Measurements from ENCODE around the gene PYGM. TPM values are rescaled to one million over a fixed set of nuclear protein-coding genes. Genes with fewer than 3 reads are reported as not detected.

The PYGM gene
- total RNA-seq, 1 donor from 2014 or later: not detected

DNA sequence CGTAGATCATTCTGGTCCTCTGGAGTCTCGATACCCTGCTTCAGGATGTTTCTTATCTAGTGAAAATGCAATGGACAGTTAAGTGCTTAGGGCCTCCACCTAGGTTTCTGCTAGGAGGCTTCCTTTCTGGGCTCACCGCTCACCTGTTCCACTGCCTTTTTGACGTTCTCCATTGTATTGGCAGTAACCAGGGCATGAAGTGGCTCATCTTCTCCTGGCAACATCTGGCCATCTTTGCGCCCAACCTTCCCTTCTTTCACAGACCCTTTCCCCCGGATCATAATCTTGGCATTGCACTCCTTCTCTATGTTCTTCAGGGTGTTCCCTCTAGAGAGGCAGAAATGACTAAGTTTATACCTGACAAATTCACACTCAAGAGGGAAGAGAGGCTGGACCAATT lies 9.5 kb upstream of the PYGM start:
- DNase-seq (ENCODE audit: extremely low read depth, low read depth, low spot score): no peak

DNA sequence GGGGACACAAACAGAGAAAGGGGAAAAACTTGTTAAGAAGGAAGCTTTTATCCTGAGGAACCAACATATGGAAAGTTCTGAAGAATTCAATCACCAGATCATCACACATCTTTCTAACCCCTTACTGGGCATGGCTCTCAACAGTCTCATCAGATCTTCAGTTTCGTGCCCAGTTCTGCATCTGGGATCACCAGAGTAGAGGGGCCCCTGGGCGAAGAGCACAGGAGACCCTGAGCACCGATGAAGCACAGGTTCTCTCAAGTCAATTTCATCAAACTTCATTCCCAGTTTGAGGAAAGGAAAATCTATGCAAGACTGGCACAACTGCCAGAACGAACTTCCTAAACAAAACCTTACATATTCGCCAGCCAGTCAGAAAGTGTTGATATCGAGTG lies 8.5 kb upstream of the PYGM start:
- DNase-seq (ENCODE audit: extremely low read depth, low read depth, low spot score): no peak

DNA sequence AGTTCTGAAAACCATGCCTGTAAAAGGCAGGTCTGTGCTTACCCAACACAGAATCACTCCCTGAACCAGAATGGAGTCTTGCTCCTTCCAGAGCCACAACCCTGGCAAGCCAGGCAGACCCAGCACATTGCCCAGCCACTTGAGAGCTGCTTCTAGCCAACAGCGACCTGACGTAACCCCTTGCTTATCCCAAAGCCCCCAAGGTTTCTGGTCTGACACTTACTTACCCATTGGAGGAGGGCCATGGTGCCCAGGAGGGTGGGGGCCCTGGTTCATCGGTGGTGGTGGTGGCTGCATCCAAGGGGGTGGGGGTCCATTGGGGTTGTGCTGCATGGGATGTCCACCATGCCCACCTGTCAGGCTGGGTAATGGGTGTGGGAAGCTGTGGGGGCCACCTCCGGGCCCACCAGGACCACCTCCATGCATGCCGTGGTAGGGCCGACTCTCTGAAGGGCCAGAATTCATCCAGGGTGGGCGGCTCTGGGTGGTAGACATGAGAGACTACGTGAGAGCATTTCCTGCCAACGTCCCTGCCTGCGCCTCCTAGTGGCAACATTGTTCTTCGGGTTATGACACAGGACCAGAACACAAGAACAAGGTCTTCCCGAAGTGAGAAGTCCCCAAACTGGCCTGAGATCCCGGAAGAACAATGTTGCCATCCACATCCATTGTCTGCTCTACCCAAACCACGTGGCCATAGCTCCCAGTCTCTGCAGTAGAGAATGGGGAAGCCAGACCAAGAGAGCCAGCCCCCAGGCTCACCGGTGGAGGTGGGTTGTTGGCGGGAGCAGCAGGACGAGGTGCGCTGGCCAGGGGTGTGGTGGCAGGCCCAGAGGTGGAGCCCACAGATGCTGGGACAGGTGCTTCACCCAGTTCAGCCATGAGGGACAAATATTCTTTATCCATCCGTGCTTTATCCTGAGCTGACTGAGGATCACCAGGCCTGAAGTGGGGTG lies 7.8 kb upstream of the PYGM start:
- DNase-seq (ENCODE audit: extremely low read depth, low read depth, low spot score): no peak

DNA sequence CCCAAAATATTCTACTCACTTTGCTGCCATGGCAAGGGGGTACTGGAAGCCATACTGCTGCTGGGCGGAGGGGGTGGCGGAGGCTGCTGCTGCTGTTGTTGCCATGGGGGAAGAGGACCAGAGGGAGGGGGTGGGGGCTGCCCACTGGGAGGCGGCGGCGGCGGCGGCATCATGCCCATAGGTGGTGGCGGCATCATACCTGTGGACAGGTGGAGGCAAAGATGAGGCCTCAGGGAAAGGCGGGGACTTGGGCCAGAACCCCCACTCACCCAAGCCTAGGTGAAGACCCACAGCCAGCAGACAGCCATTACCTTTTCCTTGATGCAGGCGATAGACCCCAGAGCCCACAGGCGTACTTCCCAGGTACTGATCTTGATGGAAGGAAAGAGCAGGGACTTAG lies 7.1 kb upstream of the PYGM start:
- no peak for DNase-seq (ENCODE audit: extremely low read depth, low read depth, low spot score)

DNA sequence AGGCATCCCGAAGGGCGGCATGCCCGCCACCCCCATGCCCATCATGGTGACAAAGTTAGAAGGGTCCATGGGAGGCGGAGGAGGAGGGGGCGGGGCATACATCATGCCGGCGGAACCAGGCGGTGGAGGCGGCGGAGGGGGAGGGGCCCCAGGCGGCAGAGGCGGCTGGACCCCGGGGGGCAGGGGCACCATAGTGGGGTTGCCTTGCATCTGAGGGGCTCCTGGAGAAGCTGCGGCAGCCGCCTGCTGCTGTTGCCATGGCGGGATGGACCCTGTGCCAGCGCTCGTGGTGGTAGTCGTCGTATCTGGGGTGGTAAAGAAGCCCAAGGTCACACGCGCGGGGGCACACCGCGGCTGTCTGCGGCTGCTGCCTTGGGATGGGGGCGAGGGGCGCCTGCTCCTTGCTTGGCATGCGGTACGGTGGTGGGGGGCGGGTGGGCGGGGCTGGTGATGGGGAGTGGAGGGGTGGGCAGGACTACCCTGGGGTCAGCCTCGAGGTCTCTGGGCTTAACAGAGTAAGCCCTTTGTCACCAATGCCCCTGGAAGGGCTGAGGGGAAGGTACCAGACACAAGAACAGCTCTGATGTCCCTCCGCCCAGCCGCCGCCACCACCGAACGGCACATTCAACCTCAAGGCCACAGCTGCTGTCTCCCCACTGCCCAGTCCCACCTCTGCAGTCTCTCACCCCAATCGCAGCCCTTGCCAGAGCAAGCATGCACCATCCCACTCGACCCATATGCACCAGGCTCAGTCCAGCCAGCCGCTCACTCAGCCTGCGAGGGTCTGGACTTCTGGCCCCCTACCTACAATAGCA lies 6.3 kb upstream of the PYGM start:
- DNase-seq (ENCODE audit: extremely low read depth, low read depth, low spot score): no peak

DNA sequence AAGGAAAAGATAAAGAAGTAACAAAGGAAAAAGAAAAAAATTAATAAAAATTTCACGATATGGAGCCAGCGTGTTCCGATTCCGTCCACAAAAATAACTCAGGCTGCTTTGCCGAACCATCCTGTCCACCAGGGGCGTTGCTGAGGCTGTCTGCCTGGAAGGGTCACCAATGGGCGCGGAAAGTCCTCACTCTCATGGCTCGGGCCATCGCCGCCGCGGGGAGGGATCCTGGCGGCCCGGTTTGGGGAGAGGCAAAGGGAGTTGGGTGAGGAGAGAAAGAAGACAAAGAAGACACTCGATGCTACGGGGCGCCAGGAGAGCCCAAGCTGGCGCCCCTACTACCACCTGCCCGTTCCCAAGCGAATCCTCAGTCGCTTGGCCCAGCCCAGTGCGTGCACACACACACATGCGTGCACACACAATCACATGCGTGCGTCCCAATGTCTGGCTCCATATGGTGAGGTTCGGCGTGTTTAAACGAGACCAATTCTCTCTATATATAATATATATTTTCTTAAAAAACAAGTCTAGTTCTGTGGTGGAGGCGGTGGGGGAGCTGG lies 5.6 kb upstream of the PYGM start:
- no peak for DNase-seq (ENCODE audit: extremely low read depth, low read depth, low spot score)

DNA sequence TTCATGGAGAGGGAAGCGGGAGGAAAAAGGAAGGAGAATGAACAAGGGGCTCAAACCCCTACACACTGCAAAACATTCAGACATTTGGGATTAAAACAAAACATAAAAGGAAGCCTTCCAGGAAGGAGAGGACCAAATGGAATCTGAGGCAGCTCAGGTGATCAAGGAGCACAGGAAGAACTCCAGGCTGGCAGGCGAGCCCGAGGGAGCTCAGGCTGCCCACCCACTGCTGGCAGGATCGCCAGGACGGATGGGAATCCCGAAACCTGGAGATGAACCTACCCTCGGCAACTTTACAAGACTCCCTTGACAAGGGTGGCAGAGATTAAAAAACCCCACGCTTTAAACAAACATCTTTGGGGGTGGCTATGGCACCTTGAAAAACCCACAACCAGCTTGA lies 5.0 kb upstream of the PYGM start:
- no peak for DNase-seq (ENCODE audit: extremely low read depth, low read depth, low spot score)

DNA sequence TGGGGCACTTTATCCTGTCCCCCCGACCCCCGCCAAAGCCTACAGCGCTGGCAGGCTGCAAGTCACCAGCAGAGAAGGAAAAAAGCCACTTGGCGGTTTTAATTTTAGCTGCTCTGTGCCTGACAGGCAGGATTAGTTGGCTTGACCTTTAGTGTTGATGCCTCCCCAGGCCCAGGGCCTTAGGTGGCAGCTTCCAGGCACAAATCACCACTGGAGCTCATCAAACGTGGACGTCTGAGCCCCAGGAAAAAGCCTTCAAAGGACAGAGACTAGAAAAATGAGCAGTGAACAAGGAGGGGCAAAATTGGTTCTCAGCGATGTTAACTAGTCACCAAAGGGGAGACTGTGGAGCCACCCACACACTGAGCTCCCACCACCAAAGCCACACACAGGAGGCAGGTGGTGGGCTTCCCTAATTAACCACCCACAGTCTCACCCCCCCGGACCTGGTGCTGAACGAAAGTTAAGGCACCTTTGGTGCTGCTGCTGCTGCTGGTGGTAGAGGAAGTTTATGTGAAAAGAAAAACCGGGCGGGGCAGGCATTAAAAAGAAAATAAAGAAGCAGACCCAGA lies 4.4 kb upstream of the PYGM start:
- no peak for DNase-seq (ENCODE audit: extremely low read depth, low read depth, low spot score)

DNA sequence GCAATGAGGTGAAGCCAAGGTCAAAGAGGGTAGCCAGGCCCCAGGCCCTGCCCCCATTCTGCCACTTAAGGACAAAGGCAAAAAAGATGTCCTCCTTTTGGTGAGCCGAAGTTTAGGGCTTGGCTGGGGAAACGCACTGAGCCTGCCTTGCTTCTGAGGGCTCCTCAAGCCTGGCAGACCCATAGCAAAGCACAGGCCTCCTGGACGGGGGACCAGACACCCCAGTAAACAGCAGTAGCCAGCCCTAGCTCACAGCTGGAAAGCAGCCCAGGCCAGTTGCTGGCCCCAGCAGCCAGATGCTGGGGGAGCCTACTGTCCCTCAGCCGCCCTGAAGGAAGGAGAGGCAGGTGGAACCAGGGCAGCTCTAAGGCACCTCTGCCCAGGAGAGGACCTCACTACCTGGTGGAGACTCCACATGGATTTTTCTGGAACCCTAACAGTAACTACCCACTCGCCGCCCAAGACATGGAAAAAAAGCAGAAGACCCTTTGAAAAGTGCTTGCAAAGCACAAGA lies 3.8 kb upstream of the PYGM start:
- DNase-seq (ENCODE audit: extremely low read depth, low read depth, low spot score): no peak

DNA sequence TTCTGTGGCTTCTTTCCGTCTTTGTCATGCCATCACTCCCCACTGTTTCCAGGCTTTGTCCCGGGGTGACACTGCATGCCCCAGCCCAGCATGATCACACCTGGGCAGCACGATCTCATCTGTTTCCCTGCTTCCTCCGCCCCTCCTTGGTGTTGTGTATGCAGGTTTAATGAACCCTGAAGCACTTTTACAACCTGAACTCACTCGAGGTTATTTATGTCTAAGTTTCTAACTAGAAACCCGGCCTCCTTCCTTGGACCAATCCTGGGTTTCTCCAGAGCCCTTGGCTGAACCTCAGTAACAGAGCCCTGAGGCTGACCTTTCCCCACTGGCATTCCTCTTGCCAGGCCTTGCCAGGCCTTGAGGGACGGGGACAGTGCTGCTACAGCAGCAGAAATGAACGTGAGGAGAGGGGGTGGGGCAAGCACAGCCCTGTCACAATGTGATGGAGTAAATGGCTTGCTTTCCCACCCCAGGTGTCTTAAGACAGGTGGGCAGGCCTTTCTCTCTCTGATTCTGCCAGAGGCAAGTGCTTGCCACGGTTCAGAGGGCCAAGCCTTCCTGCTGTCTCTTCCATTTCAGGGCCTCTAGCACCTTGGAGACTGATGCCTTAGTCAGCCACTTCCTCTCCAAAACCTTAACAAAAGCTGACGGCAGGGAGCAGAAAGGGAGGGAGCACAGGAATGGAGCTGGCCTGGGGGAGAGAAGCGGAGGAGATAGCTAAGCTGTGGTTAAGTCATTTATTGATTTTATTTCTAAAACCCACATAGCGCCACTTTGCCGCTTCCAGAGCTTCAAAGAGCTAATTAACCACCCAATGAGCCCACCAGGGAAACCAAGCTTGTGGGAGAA lies 3.1 kb upstream of the PYGM start:
- DNase-seq (ENCODE audit: extremely low read depth, low read depth, low spot score): no peak

DNA sequence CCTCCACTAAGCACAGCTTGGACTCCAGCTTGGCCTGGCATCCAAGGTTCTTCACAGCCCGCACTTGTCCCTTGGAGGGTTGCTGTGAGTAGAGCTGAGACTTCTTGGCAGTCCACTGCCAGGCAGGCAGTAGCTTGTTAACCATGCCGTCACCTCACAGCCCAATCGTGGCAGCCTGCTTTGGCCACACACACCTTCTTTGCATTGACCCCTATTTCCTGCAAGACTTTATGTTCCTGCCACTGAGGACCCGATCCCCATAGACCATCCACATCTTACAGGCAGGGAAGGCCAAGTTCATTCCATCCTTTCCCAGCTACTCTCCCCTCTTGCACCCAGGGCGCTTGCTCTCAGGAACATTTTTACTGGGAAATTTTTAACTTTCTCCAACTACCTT lies 2.5 kb upstream of the PYGM start:
- no peak for DNase-seq (ENCODE audit: extremely low read depth, low read depth, low spot score)

DNA sequence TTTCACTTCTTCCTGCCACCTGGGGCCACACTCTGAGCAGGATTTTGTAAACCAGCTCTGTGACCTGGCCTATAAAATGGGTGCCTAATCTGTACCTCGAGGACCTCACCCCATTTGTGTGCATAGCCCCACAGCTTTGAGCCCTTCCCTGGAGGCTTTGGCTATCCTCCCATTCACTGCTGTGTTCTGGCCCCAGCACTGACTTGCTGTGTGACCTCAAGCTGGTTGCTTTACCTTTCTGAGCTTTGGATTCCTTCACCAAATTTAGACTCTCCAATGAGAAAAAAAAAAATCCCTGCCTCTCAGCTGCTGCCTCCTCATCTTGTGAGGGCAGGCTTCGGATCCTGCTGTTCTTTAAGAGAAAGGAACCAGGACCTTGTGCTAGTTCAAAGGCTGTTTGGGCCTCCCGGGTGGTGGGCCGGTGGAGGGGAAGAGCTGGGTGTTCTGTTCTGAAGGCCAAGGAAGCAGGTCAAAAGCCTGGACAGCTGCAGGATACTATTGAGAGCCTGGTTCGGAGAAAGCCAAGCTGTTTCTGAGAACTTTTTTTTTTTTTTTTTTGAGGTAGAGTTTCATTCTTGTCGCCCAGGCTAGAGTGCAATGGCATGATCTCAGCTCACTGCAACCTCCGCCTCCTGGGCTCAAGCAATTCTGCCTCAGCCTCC lies 1.1 kb upstream of the PYGM start:
- no peak for DNase-seq (ENCODE audit: extremely low read depth, low read depth, low spot score)

DNA sequence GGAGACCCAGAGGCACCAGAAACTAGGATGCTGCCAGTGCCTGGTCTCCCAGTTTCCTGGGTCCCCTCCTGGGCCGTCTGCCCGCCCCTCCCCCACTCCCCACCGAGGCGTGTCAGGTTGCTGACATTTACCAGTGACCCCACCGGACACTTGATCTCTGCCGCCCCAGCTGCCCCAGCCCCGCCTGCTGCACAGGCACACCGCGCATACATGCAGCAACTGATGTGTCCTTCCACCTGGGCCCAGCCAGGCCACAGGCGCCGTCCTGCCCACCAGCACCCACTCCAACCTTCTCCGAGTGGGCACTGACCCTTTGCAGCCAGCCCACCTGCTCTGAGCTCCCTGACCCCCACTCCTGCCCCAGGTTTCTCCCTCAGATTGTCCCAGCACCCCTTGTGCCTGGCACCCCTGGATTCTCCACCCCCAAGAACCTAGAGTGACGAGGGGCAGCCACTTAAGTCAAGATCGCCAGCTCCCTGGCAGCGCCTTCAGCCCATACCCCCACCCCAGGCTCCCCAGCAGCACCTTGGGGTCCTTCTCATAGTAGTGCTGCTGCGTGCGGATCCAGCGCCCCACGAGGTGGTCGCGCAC lies 548 bp downstream of the PYGM start:
- DNase-seq (ENCODE audit: extremely low read depth, low read depth, low spot score): no peak

DNA sequence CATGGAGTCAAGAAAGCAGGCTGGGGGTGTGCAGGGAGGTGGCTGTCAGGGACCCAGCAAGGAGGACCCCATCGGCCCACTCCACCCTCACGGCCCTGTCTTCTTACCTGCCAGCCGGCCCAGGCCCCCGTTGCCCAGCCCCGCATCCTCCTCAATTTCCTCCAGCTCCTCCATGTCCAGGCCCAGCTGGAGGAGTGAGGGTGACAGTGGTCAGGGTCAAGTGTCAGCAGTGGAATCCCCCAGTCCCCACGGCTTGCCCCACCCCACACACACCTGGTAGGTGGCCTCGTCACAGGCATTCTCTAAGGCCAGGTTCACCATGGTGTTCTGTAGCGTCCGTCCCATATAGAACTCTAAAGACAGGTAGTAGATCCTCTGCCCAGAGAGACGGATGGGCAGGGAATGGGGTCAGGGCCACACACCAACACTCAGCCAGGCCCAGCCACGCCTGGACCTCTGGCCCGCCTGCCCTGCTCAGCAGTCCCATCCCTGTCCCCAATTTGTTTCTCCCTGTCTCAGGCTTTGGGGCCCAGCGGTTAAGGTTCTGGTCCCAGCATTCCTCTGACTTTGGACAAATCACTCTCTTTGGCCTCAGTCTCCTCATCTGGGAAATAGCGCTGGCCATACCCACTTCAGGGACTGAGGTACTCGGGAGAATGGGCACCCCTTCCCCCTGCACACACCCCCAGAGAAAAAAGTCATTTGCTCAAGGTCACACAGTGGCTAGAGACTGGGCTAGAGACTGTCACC lies 1.3 kb downstream of the PYGM start:
- DNase-seq (ENCODE audit: extremely low read depth, low read depth, low spot score): no peak

DNA sequence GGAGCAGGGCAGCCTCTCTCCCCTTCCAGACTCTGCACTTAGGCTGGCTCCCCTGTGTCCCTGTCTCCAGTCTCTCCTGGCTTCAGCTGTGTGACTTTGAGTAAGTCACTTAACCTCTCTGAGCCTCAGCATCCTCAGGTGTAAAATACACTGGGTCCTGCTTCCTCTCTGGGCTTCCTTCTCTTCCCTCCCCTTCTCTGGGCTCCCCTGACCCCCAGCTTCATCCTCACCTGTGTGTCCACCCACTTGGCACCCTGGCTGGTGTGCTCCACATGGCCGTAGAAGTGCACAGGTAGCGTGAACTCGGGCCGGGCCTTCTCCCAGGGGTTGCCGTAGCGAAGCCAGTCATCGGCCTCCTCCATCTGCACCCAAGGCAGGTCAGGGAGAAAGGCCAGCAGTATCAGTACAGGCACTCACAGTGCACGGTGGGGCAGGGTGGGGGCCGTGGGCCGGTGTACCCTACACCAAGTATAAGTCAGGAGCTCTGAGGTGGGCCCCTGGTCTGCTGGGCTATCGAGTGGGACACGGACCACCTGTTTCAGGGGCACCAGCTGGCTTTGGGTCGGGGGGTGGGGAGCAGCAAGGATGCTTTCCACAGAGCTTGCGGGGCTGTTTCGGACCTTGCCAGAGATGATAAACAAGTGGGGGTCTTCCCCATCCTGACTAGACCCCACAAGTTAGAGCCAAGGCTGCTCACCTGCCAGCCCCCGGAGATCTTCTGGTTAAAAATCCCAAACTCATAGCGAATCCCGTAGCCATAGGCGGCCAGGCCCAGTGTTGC lies 2.0 kb downstream of the PYGM start:
- no peak for DNase-seq (ENCODE audit: extremely low read depth, low read depth, low spot score)

DNA sequence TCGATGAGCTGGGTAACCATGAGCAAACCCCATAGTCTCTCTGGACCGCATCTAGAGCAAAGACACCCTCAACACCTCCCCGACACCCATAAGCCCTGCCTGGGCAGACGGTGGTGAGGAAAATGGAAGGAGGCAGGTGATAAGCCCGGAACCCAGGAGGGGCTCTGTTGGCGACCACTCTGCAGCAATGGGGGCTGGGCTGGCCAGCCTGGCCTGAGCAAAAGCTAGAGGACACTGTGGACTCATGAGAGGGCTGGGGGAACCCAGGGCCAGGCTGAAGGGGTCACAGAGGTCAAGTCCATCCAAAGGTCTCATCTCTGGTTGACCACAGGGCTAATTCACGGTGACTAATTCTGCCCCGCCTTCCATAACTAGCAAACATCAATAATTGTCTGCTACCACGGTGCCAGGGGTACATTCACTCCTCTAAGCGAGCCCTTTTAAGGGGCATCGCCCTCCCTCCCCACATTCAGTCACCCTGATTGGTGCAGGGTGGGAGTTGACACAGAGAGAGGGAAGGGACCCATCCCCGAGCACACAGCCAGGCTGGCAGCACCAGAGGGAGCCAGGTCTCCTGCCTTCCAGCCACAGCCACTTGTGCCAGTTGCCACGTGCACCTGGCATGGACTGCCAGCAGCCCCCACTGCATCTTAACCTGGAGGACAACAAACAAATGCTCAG lies 4.0 kb downstream of the PYGM start:
- DNase-seq (ENCODE audit: extremely low read depth, low read depth, low spot score): no peak

All from glomerular endothelial cell (primary cell).